Measurements from ENCODE around the gene CFAP74. TPM values are rescaled to one million over a fixed set of nuclear protein-coding genes. Genes with fewer than 3 reads are reported as not detected.

Gene CFAP74
- total RNA-seq, 4 donors from 2014 or later = not detected

DNA sequence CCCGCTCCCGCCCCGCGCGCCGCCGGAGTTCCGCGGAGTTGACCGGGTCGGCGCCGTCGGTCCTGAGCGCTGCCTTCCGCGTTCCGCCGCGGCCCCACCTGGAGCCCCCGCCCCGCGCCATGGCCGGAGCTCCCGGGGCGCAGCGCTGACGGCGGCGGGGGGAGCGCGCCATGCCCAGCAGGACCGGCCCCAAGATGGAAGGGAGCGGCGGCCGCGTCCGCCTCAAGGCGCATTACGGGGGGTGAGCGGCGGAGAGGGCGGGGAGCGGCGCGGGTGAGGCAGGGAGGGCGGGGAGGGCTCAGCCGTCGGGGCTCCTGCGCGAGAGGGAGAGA, 46.8 kb upstream of the CFAP74 start:
- no peak for DNase-seq (ENCODE audit: low spot score in 2 of 2)
- H3K4me1 ChIP-seq = peaks cover 0 to 23% (median 5%) of the 10 kb centered on the region in 4 donors
- no peaks in the 10 kb centered on the region for H3K36me3 ChIP-seq
- 2% methylated on average over 41 of the region's 51 CpGs; no CpG with 5 or more reads in 1 of the 2 donors for WGBS, 2 donors
- H3K9me3 ChIP-seq = no peaks in the 10 kb centered on the region
- H3K27ac ChIP-seq = peak overlapping the region in 1 of 4 donors; percentile 74
- no peak for TF ChIP-seq EP300 (IDR thresholded peaks at IDR 0.05)
- TF ChIP-seq, protein P1, sequence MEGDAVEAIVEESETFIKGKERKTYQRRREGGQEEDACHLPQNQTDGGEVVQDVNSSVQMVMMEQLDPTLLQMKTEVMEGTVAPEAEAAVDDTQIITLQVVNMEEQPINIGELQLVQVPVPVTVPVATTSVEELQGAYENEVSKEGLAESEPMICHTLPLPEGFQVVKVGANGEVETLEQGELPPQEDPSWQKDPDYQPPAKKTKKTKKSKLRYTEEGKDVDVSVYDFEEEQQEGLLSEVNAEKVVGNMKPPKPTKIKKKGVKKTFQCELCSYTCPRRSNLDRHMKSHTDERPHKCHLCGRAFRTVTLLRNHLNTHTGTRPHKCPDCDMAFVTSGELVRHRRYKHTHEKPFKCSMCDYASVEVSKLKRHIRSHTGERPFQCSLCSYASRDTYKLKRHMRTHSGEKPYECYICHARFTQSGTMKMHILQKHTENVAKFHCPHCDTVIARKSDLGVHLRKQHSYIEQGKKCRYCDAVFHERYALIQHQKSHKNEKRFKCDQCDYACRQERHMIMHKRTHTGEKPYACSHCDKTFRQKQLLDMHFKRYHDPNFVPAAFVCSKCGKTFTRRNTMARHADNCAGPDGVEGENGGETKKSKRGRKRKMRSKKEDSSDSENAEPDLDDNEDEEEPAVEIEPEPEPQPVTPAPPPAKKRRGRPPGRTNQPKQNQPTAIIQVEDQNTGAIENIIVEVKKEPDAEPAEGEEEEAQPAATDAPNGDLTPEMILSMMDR (IDR thresholded peaks at IDR 0.05) = no peak
- TF ChIP-seq POLR2A (IDR thresholded peaks at IDR 0.05) = no peak
- H3K27me3 ChIP-seq = peaks cover 4 to 80% of the 10 kb centered on the region in 2 donors
- H3K4me3 ChIP-seq = peak overlapping the region in 3 of 4 donors; percentile 6 to 53 (median 47)

- Histone ChIP-seq H3K4me1 (peaks cover 0 to 28% (median 7%) of the 10 kb centered on the region in 4 donors), H3K27me3 (peaks cover 4 to 85% of the 10 kb centered on the region in 2 donors), H3K36me3 (no peaks in the 10 kb centered on the region), H3K27ac (peak within 1 kb of the TSS in 1 of 4 donors; percentile 74), H3K9me3 (no peaks in the 10 kb centered on the region), H3K4me3 (peak within 1 kb of the TSS; percentile 6 to 68 (median 38))
- no peak for DNase-seq (ENCODE audit: low spot score in 2 of 2)
- TF ChIP-seq, protein P1 (IDR thresholded peaks at IDR 0.05) = no peak
- TF ChIP-seq EP300 (IDR thresholded peaks at IDR 0.05) = no peak
- no peak for TF ChIP-seq POLR2A (IDR thresholded peaks at IDR 0.05)
- 2% methylated on average over 12 to 68 of the region's 83 CpGs for WGBS, 2 donors
Measured at GRCh38 chr1:2049718-2050431, 46.3 kb upstream of the CFAP74 start, which contains the start of gene PRKCZ. PRKCZ (plus strand) TSS chr1:2050411; CDS start chr1:2050631, 220 bp downstream.

DNA sequence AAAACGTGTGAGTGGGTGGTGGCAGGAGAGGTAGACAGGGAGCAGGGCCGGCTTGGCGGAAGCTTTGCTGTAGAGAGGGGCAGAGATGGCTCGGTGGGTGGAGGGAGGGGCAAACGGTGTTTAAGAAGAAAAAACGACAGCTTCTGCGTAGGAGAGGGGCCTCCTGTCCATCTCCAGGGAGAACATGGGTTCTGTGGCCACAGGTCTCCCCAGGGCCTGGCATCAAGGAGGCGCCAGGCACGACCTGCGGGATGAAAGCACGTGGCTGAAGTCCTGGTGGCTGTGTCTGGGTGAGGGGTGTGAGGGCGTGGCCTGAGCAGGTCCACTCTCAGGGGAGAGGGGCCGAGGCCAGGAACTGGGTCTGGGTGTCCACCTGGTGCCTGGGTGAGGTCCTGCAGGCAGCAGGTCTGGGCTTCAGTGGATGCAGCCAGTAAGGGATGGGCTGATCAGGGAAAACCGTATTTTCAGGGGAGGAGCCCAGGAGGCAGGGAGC, 45.7 kb upstream of the CFAP74 start:
- Histone ChIP-seq H3K36me3 (no peaks in the 10 kb centered on the region), H3K27me3 (peaks cover 4 to 90% of the 10 kb centered on the region in 2 donors), H3K4me3 (peak overlapping the region in 3 of 4 donors; percentile 28 to 68 (median 47)), H3K4me1 (peaks cover 0 to 34% (median 11%) of the 10 kb centered on the region in 4 donors), H3K9me3 (no peaks in the 10 kb centered on the region), H3K27ac (peak overlapping the region in 1 of 4 donors; percentile 74)
- no peak for DNase-seq (ENCODE audit: low spot score in 2 of 2)
- WGBS, 2 donors = 31% methylated on average over 13 to 14 of the region's 14 CpGs
- no peak for TF ChIP-seq EP300 (IDR thresholded peaks at IDR 0.05)
- TF ChIP-seq, protein P1 (IDR thresholded peaks at IDR 0.05) = peak in 1 of 5 experiments; percentile 17

- Histone ChIP-seq H3K4me3 (no peak overlapping the region), H3K4me1 (peaks cover 0 to 34% (median 11%) of the 10 kb centered on the region in 4 donors), H3K27me3 (peaks cover 4 to 95% of the 10 kb centered on the region in 2 donors), H3K9me3 (no peaks in the 10 kb centered on the region), H3K36me3 (no peaks in the 10 kb centered on the region), H3K27ac (peak overlapping the region in 1 of 4 donors; percentile 70)
- DNase-seq (ENCODE audit: low spot score in 2 of 2) = no peak
- TF ChIP-seq, protein P1 (IDR thresholded peaks at IDR 0.05) = no peak
- TF ChIP-seq POLR2A (IDR thresholded peaks at IDR 0.05) (no peak), EP300 (IDR thresholded peaks at IDR 0.05) (no peak)
- 66 to 74% methylated on average over 18 to 21 of the region's 25 CpGs for WGBS, 2 donors
Measured at GRCh38 chr1:2047749-2048729, 44.5 kb upstream of the CFAP74 start.

All from tibial nerve (tissue), 4 donors.